ENCODE data around the gene HIVEP1. TPM values are rescaled to one million over a fixed set of nuclear protein-coding genes. Genes with fewer than 3 reads are reported as not detected.
"Not testable (repeated sequence)": the region's sequence is repeated elsewhere in the genome, so short reads cannot be mapped to it uniquely, and the experiment has no call there.

The HIVEP1 gene
- total RNA-seq, 1 donor from 2014 or later = 48.9 TPM

DNA sequence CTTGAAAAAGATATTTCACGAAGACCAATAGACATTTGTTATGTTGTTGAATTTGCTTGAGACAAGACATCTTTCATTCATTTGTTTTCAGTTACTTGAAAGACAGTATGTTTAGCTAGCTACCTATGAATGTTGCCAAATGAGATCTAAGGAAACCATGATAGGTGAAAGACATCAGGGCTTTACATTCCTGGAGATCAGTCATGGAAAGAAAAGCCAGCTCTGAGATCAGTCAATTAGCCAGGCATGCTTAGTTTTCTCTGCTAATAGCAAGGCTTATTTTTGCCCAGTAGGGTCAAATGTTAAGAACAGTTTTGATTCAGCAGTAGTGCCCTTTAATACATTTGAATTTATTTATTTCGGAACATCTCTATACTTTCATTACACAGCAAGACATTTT is 161.5 kb downstream of the HIVEP1 start:
- DNase-seq (ENCODE audit: low read depth) = no peak
- H3K9me3 ChIP-seq (ENCODE audit: insufficient read depth, low read depth, low read length) = no peaks in the 10 kb centered on the region
- H3K27me3 ChIP-seq (ENCODE audit: insufficient read depth, low read length) = no peaks in the 10 kb centered on the region
- H3K4me3 Mint-ChIP-seq (ENCODE audit: unreplicated experiment) = no peak overlapping the region
- no peaks in the 10 kb centered on the region for H3K4me1 ChIP-seq (ENCODE audit: insufficient read depth, low read length)
- no peaks in the 10 kb centered on the region for H3K9me3 Mint-ChIP-seq (ENCODE audit: unreplicated experiment)
- no peaks in the 10 kb centered on the region for H3K79me2 ChIP-seq (ENCODE audit: insufficient read depth, low read length)
- H3K4me1 Mint-ChIP-seq (ENCODE audit: low read depth, unreplicated experiment) = peaks cover 5% of the 10 kb centered on the region
- TF ChIP-seq, protein P1, sequence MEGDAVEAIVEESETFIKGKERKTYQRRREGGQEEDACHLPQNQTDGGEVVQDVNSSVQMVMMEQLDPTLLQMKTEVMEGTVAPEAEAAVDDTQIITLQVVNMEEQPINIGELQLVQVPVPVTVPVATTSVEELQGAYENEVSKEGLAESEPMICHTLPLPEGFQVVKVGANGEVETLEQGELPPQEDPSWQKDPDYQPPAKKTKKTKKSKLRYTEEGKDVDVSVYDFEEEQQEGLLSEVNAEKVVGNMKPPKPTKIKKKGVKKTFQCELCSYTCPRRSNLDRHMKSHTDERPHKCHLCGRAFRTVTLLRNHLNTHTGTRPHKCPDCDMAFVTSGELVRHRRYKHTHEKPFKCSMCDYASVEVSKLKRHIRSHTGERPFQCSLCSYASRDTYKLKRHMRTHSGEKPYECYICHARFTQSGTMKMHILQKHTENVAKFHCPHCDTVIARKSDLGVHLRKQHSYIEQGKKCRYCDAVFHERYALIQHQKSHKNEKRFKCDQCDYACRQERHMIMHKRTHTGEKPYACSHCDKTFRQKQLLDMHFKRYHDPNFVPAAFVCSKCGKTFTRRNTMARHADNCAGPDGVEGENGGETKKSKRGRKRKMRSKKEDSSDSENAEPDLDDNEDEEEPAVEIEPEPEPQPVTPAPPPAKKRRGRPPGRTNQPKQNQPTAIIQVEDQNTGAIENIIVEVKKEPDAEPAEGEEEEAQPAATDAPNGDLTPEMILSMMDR (IDR thresholded peaks at IDR 0.05; ENCODE audit: insufficient read depth, low read depth, low read length) = no peak
- TF ChIP-seq EZH2 (IDR thresholded peaks at IDR 0.05; ENCODE audit: insufficient read depth, low read length) = no peak
- H3K36me3 Mint-ChIP-seq (ENCODE audit: low read depth, unreplicated experiment) = no peaks in the 10 kb centered on the region
- H4K20me1 ChIP-seq (ENCODE audit: insufficient read depth, low read length) = no peaks in the 10 kb centered on the region
- FAIRE-seq = no peak
- H3K9ac ChIP-seq (ENCODE audit: low read length) = no peak overlapping the region
- H3K27me3 Mint-ChIP-seq (ENCODE audit: low read depth, unreplicated experiment) = no peaks in the 10 kb centered on the region
- H3K36me3 ChIP-seq (ENCODE audit: insufficient read depth, low read length) = no peaks in the 10 kb centered on the region
- H3K27ac Mint-ChIP-seq (ENCODE audit: unreplicated experiment) = no peak overlapping the region
- no peak overlapping the region for H3K27ac ChIP-seq (ENCODE audit: low read depth, low read length)
- H3K4me2 ChIP-seq (ENCODE audit: low read length) = no peak overlapping the region
- no peak overlapping the region for H2AFZ ChIP-seq (ENCODE audit: low read depth, low read length)
- no peak overlapping the region for H3K4me3 ChIP-seq (ENCODE audit: insufficient read depth, low read depth, low read length)

DNA sequence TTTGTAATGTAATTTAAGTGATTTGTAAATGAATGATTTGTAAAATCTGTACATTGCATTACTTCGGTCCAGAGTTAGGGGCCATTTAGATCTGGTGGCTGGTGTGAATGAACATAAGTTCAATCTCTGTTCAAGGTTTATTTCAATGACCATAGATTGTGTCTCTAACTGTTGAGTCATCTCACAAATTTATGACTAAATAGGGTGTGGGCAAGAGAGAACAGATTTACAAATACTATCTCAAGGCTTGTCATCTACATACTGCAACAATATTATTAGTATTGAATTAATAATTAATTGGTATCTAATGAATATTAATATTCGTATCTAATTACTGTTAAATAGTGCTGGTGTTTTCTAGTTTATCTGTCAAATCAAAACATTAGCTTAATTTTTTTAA is 162.8 kb downstream of the HIVEP1 start:
- no peak overlapping the region for H3K4me2 ChIP-seq (ENCODE audit: low read length)
- no peaks in the 10 kb centered on the region for H3K27me3 ChIP-seq (ENCODE audit: insufficient read depth, low read length)

DNA sequence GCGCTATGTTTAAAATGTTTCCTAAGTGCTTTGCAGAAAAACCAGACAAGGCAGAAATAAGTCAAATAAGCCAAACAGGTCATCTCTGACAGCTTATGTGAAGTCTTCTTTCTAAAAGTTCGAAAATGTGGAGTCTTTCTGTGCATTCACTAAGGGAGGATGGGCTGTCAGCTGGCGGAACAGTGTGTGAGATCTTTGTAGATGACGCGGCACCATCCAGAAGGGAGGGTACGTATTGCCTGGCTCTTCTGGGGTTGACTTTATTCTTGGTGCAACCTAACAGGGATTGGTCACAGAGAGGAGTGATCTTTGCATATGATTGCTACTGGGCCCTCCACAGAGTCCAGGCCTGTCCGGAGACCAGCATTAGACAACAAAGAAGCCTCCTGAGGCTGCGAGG is 163.5 kb downstream of the HIVEP1 start:
- H3K27me3 ChIP-seq (ENCODE audit: insufficient read depth, low read length) = no peaks in the 10 kb centered on the region
- H3K4me3 ChIP-seq (ENCODE audit: insufficient read depth, low read depth, low read length) = no peak overlapping the region
- H2AFZ ChIP-seq (ENCODE audit: low read depth, low read length) = no peak overlapping the region
- H3K4me1 Mint-ChIP-seq (ENCODE audit: low read depth, unreplicated experiment) = peaks cover 5% of the 10 kb centered on the region
- no peaks in the 10 kb centered on the region for H3K36me3 ChIP-seq (ENCODE audit: insufficient read depth, low read length)
- no peak for DNase-seq (ENCODE audit: low read depth)
- no peak for TF ChIP-seq EZH2 (IDR thresholded peaks at IDR 0.05; ENCODE audit: insufficient read depth, low read length)
- TF ChIP-seq, protein P1 (IDR thresholded peaks at IDR 0.05; ENCODE audit: insufficient read depth, low read depth, low read length) = no peak
- no peaks in the 10 kb centered on the region for H3K36me3 Mint-ChIP-seq (ENCODE audit: low read depth, unreplicated experiment)
- no peak overlapping the region for H3K27ac ChIP-seq (ENCODE audit: low read depth, low read length)
- no peaks in the 10 kb centered on the region for H4K20me1 ChIP-seq (ENCODE audit: insufficient read depth, low read length)
- no peaks in the 10 kb centered on the region for H3K9me3 ChIP-seq (ENCODE audit: insufficient read depth, low read depth, low read length)
- no peak for FAIRE-seq
- no peak overlapping the region for H3K27ac Mint-ChIP-seq (ENCODE audit: unreplicated experiment)
- no peaks in the 10 kb centered on the region for H3K79me2 ChIP-seq (ENCODE audit: insufficient read depth, low read length)
- H3K9me3 Mint-ChIP-seq (ENCODE audit: unreplicated experiment) = no peaks in the 10 kb centered on the region
- H3K9ac ChIP-seq (ENCODE audit: low read length) = no peak overlapping the region
- H3K4me2 ChIP-seq (ENCODE audit: low read length) = no peak overlapping the region
- no peak overlapping the region for H3K4me3 Mint-ChIP-seq (ENCODE audit: unreplicated experiment)
- H3K27me3 Mint-ChIP-seq (ENCODE audit: low read depth, unreplicated experiment) = no peaks in the 10 kb centered on the region
- no peaks in the 10 kb centered on the region for H3K4me1 ChIP-seq (ENCODE audit: insufficient read depth, low read length)

More for the DNA sequence above, 162.8 kb downstream of the HIVEP1 start:
- no peak for TF ChIP-seq EZH2 (IDR thresholded peaks at IDR 0.05; ENCODE audit: insufficient read depth, low read length)
- TF ChIP-seq, protein P1 (IDR thresholded peaks at IDR 0.05; ENCODE audit: insufficient read depth, low read depth, low read length) = no peak
- Histone ChIP-seq H3K9me3 (ENCODE audit: insufficient read depth, low read depth, low read length) (no peaks in the 10 kb centered on the region), H3K4me3 (ENCODE audit: insufficient read depth, low read depth, low read length) (no peak overlapping the region), H2AFZ (ENCODE audit: low read depth, low read length) (no peak overlapping the region), H4K20me1 (ENCODE audit: insufficient read depth, low read length) (no peaks in the 10 kb centered on the region), H3K36me3 (ENCODE audit: insufficient read depth, low read length) (no peaks in the 10 kb centered on the region), H3K9ac (ENCODE audit: low read length) (no peak overlapping the region), H3K27ac (ENCODE audit: low read depth, low read length) (no peak overlapping the region), H3K79me2 (ENCODE audit: insufficient read depth, low read length) (no peaks in the 10 kb centered on the region), H3K4me1 (ENCODE audit: insufficient read depth, low read length) (no peaks in the 10 kb centered on the region)
- H3K36me3 Mint-ChIP-seq (ENCODE audit: low read depth, unreplicated experiment) = no peaks in the 10 kb centered on the region
- H3K9me3 Mint-ChIP-seq (ENCODE audit: unreplicated experiment) = no peaks in the 10 kb centered on the region
- no peak overlapping the region for H3K27ac Mint-ChIP-seq (ENCODE audit: unreplicated experiment)
- DNase-seq (ENCODE audit: low read depth) = peak; percentile 16
- no peak overlapping the region for H3K4me3 Mint-ChIP-seq (ENCODE audit: unreplicated experiment)
- no peak for FAIRE-seq
- no peaks in the 10 kb centered on the region for H3K27me3 Mint-ChIP-seq (ENCODE audit: low read depth, unreplicated experiment)
- H3K4me1 Mint-ChIP-seq (ENCODE audit: low read depth, unreplicated experiment) = peaks cover 5% of the 10 kb centered on the region

DNA sequence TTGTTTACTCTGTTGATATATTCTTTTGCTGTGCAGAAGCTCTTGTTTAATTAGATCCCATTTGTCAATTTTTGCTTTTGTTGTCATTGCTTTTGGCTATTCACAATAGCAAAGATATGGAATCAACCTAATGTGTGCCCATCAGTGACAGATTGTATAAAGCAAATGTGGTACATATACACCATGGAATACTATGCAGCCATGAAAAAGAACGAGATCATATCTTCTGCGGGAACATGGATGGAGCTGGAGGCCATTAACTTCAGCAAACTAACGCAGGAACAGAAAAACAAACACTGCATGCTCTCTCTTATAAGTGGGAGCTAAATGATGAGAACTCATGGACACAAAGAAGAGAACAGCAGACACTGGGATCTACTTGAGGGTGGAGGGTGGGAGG is 164.7 kb downstream of the HIVEP1 start:
- not testable (repeated sequence) for H3K9me3 Mint-ChIP-seq (ENCODE audit: unreplicated experiment); H2AFZ ChIP-seq (ENCODE audit: low read depth, low read length); H3K4me1 ChIP-seq (ENCODE audit: insufficient read depth, low read length); H3K27me3 Mint-ChIP-seq (ENCODE audit: low read depth, unreplicated experiment); H4K20me1 ChIP-seq (ENCODE audit: insufficient read depth, low read length); H3K4me3 Mint-ChIP-seq (ENCODE audit: unreplicated experiment); H3K79me2 ChIP-seq (ENCODE audit: insufficient read depth, low read length); H3K36me3 ChIP-seq (ENCODE audit: insufficient read depth, low read length); H3K9me3 ChIP-seq (ENCODE audit: insufficient read depth, low read depth, low read length); H3K9ac ChIP-seq (ENCODE audit: low read length); H3K4me2 ChIP-seq (ENCODE audit: low read length); H3K4me1 Mint-ChIP-seq (ENCODE audit: low read depth, unreplicated experiment); DNase-seq (ENCODE audit: low read depth); H3K36me3 Mint-ChIP-seq (ENCODE audit: low read depth, unreplicated experiment); H3K27ac Mint-ChIP-seq (ENCODE audit: unreplicated experiment); H3K27ac ChIP-seq (ENCODE audit: low read depth, low read length); H3K4me3 ChIP-seq (ENCODE audit: insufficient read depth, low read depth, low read length); H3K27me3 ChIP-seq (ENCODE audit: insufficient read depth, low read length)
- peak; percentile 9 for FAIRE-seq
